Large intestine (tissue), 3 donors: Measurements from ENCODE around the gene FOXL1. TPM values are rescaled to one million over a fixed set of nuclear protein-coding genes. Genes with fewer than 3 reads are reported as not detected.
"Not testable (repeated sequence)": the region's sequence is repeated elsewhere in the genome, so short reads cannot be mapped to it uniquely, and the experiment has no call there.

Source experiments
- DNase-seq, 2 donors: peaks; one replicate each; pipeline versions ENCODE4 v3.0.0 to v3.0.0-alpha.2; 2013
- H3K27ac ChIP-seq: one replicate; pipeline ENCODE4 v1.5.1; 2013; ENCODE audit warnings: low read length
- H3K27me3 ChIP-seq: 2 replicates; pipeline ENCODE4 v1.6.1; 2013; ENCODE audit warnings: low read length; ENCODE audit not compliant: control insufficient read depth, insufficient read depth
- H3K36me3 ChIP-seq: 2 replicates; pipeline ENCODE4 v1.6.1; 2013; ENCODE audit warnings: low read length; ENCODE audit not compliant: control insufficient read depth, insufficient read depth
- H3K4me1 ChIP-seq: one replicate; pipeline ENCODE4 v1.6.1; 2013; ENCODE audit warnings: low read length; ENCODE audit not compliant: control insufficient read depth, insufficient read depth
- H3K4me3 ChIP-seq: one replicate; pipeline ENCODE4 v1.5.1; 2013; ENCODE audit warnings: low read length
- H3K9me3 ChIP-seq: one replicate; pipeline ENCODE4 v1.6.1; 2013; ENCODE audit warnings: mild to moderate bottlenecking, low read depth, low read length, moderate library complexity; ENCODE audit not compliant: control insufficient read depth
- WGBS: methylation state at CpG from one replicate; pipeline ENCODE4 v1.1.5; 2013; ENCODE audit warnings: low lambda C conversion rate; ENCODE audit not compliant: insufficient coverage; 5-methylcytosine and 5-hydroxymethylcytosine counted together
- polyA plus RNA-seq: library from polyadenylated mRNA; unstranded; fragments of 120-200 nt; gene quantifications from one replicate; pipeline ENCODE4 v1.2.1, GENCODE V29; 2013

The FOXL1 gene
- polyA plus RNA-seq, 1 donor = 5.1 TPM

DNA sequence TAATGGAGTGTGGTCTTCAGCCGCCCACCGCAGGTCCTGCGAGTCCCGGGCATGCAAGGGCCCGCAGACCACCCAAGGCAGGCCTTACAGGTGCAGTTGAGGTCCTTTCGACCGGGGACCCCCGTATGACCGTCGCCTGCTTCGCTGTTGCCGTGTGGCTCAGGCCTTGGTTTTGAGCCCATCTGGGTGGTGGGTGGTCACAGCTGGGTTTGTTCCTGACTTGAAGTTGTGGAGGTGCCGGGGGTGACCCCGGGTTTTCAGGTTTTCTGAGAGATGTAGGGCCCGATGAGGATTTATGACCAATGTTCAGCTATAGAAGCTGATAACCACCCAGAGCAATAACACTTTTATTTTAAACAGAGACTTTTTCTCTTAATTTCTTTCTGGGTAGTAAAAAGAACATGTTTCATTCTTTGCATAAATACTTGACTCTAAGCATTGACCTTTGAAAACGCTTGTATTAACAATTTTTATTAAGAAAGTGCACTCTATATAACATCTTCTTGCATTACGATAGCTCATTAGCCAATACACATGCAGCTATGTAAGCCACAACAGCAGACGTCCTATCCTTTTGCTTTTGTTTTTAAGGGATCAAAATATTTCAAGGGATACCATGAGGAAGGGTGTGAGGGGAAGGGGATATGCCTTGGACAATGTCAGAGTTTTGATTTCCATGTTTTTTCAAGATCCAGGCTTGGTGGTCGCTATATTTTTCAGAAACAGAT, 1.9 kb downstream of the FOXL1 start:
- Histone ChIP-seq H3K36me3 (no peaks in the 10 kb centered on the region), H3K27me3 (peaks cover 82% of the 10 kb centered on the region), H3K4me3 (peak overlapping the region; percentile 26), H3K4me1 (no peaks in the 10 kb centered on the region), H3K9me3 (peaks cover 6% of the 10 kb centered on the region), H3K27ac (no peak overlapping the region)
- WGBS = 16% methylated on average over 2 of the region's 19 CpGs
- no peak for DNase-seq

- 40% methylated on average over 1 of the region's 9 CpGs for WGBS
- Histone ChIP-seq H3K36me3 (no peaks in the 10 kb centered on the region), H3K4me3 (peak overlapping the region; percentile 13), H3K27ac (no peak overlapping the region), H3K27me3 (peaks cover 77% of the 10 kb centered on the region), H3K9me3 (peaks cover 6% of the 10 kb centered on the region), H3K4me1 (no peaks in the 10 kb centered on the region)
- DNase-seq = no peak
Observed at GRCh38 chr16:86580791-86581170, 2.4 kb downstream of the FOXL1 start.

DNA sequence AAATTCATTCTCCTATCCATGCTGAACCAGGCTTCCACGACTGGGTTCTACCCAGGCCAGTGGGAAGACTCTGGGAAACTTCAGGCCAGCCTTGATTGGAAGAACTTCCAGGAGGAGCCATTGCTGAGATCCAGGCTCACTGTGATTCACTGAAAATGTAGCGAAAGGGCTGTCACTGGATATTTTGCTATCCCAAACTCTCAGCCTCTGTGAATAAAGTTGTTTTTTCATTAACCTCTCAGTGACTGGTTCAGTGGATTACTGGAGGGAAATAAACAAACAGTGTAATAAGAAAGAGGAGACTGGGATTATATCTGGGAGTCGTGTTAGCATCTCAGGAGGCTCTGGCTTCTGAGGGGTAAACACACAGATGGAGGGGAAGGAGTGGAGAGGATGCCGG, 3.1 kb downstream of the FOXL1 start:
- DNase-seq = no peak
- H3K9me3 ChIP-seq = peaks cover 4% of the 10 kb centered on the region
- H3K4me1 ChIP-seq = no peaks in the 10 kb centered on the region
- WGBS = no CpG with 5 or more reads among the region's 4 CpGs
- H3K36me3 ChIP-seq = no peaks in the 10 kb centered on the region
- no peak overlapping the region for H3K4me3 ChIP-seq
- no peak overlapping the region for H3K27ac ChIP-seq
- peaks cover 72% of the 10 kb centered on the region for H3K27me3 ChIP-seq

DNA sequence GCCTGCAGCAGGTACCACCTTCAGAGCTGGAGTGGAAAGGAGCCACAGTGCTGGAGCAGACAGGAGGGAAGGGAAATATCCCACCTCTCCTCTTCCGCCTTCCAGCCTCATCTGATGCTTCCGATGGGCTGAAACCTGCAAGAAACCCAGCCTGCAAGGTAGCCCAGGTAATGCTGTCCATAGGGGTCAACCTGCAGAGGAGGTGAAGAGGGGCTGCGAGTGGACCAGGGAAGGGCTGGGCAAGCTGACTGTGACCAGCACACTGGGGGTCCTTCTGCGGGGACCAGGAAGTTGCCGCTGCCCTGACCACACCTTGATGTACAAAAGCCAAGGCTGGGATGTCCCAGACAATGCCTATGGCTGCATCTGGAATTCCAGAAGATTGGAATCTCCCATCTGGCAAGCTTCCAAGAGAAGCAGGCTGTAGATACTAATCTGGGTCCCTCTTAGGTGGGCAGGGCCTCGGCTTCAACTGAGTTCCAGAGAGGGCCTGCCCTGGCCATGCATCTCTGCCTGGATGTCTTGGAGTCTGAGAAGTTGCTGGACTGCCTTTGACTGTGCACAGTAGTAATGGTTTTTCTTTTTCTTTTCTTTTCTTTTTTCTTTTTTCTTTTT, 5.8 kb downstream of the FOXL1 start:
- peaks cover 53% of the 10 kb centered on the region for H3K27me3 ChIP-seq
- H3K9me3 ChIP-seq = peaks cover 2% of the 10 kb centered on the region
- WGBS = no CpG with 5 or more reads among the region's 6 CpGs
- DNase-seq = no peak
- H3K36me3 ChIP-seq = no peaks in the 10 kb centered on the region
- no peak overlapping the region for H3K4me3 ChIP-seq
- no peaks in the 10 kb centered on the region for H3K4me1 ChIP-seq
- H3K27ac ChIP-seq = no peak overlapping the region

GRCh38 chr16:86584726-86585721, 6.7 kb downstream of the FOXL1 start:
- H3K27me3 ChIP-seq = peaks cover 51% of the 10 kb centered on the region
- no peaks in the 10 kb centered on the region for H3K36me3 ChIP-seq
- H3K9me3 ChIP-seq = peaks cover under 1% of the 10 kb centered on the region
- no peaks in the 10 kb centered on the region for H3K4me1 ChIP-seq
- no peak overlapping the region for H3K27ac ChIP-seq
- WGBS = no CpG with 5 or more reads among the region's 12 CpGs
- H3K4me3 ChIP-seq = no peak overlapping the region
- no peak for DNase-seq

DNA sequence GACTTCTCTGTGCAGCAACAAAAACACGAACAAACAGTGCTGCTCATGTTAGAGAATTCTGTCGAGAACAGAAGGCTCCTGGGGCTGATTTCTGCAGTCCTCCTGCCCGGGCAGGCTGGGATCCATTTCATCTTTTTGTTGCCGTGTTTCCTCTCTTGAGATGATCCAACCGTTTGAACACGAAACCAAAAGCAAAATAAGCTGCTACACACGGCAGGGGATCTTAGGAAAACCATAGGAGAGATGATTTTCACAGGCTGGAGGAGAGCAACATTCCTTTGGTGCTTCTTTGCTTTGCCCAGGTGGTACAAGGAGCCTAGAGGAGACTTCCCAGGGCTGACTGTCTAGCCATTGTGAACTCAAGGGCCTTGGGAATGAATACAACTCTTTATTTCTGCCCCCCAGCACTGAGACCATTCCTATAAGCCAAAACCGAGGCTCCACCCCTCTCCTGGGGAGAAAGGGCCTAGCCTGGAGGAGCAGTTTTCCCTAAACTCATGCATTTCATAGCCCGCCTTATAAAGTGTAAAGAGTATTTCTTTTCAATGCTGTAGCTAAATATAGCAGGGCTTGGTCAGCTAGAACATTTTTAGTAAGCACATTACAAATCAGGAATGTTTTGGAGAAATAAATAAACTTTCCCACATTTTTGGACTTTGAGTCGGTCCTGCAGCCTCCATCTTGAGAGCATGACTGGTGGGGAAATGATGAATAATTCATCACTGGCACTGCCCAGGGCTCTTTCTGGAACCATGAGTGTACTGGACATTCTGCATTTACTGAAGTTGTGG, 7.7 kb downstream of the FOXL1 start:
- no peaks in the 10 kb centered on the region for H3K9me3 ChIP-seq
- H3K27me3 ChIP-seq = peaks cover 50% of the 10 kb centered on the region
- peak overlapping the region; percentile 3 for H3K27ac ChIP-seq
- DNase-seq = no peak
- H3K4me1 ChIP-seq = no peaks in the 10 kb centered on the region
- H3K4me3 ChIP-seq = no peak overlapping the region
- no peaks in the 10 kb centered on the region for H3K36me3 ChIP-seq
- WGBS = no CpG with 5 or more reads among the region's 10 CpGs

DNA sequence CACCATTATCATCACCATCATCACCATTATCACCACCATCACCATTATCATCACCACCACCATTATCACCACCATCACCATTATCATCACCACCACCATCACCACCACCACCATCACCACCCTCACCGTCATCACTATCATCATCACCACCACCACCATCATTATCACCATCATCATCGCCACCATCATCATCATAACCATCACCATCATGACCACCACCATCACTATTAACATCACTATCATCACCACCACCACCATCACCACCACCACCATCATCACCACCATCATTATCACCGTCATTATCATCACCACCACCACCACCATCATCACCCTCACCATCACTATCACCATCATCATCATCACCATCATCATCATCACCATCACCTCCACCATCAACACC, 9.1 kb downstream of the FOXL1 start:
- no peak for DNase-seq
- H3K9me3 ChIP-seq = no peaks in the 10 kb centered on the region
- no peaks in the 10 kb centered on the region for H3K36me3 ChIP-seq
- H3K4me1 ChIP-seq = no peaks in the 10 kb centered on the region
- no CpG with 5 or more reads among the region's 3 CpGs for WGBS
- peaks cover 51% of the 10 kb centered on the region for H3K27me3 ChIP-seq
- H3K27ac ChIP-seq = no peak overlapping the region
- no peak overlapping the region for H3K4me3 ChIP-seq

GRCh38 chr16:86587955-86588354, 9.6 kb downstream of the FOXL1 start:
- not testable (repeated sequence) for H3K36me3 ChIP-seq, H3K4me3 ChIP-seq, H3K4me1 ChIP-seq, H3K27ac ChIP-seq, DNase-seq, H3K9me3 ChIP-seq
- peaks cover 53% of the 10 kb centered on the region for H3K27me3 ChIP-seq
- WGBS = 90% methylated on average over 3 of the region's 3 CpGs

DNA sequence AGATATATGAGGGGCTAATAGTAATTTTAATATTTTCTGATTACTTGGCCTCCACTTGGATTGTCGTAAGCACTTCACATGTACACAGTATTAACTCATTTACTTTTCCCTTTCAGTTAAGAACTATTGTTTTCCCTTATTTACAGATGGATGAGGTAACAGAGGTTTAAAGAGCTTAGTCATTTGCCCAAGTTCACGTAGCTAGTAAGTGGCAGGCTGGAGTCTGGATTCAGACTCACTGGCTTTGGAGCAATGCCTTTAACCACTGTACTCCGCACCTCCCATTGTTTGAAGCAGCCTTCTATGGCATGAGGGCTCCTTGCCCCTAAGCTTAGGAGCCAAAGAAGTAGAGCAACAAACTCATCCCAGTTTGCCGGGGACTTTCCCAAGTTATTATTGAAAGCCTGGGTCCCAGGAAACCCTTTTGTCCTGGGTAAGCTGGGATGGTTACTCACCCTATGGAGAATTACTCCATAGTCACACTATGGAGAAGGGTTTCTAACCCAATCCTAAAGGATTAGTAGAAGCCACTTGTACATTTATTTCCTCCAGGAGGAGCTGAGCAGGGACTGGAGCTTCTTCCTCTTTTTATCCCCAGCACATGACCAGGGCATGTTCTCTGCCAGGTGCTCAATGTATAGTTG, 12.3 kb downstream of the FOXL1 start:
- H3K9me3 ChIP-seq = no peaks in the 10 kb centered on the region
- H3K4me1 ChIP-seq = no peaks in the 10 kb centered on the region
- no peaks in the 10 kb centered on the region for H3K36me3 ChIP-seq
- WGBS = no CpG with 5 or more reads among the region's 4 CpGs
- no peak overlapping the region for H3K27ac ChIP-seq
- peaks cover 62% of the 10 kb centered on the region for H3K27me3 ChIP-seq
- no peak for DNase-seq
- no peak overlapping the region for H3K4me3 ChIP-seq
